CD4-positive, alpha-beta T cell treated with Interferon gamma for 1 hour (primary cell): ENCODE results near the gene MYEOV.

Source experiments
- DNase-seq: peaks from one replicate; pipeline ENCODE4 v3.0.0-alpha.2; 2020

The MYEOV gene

DNA sequence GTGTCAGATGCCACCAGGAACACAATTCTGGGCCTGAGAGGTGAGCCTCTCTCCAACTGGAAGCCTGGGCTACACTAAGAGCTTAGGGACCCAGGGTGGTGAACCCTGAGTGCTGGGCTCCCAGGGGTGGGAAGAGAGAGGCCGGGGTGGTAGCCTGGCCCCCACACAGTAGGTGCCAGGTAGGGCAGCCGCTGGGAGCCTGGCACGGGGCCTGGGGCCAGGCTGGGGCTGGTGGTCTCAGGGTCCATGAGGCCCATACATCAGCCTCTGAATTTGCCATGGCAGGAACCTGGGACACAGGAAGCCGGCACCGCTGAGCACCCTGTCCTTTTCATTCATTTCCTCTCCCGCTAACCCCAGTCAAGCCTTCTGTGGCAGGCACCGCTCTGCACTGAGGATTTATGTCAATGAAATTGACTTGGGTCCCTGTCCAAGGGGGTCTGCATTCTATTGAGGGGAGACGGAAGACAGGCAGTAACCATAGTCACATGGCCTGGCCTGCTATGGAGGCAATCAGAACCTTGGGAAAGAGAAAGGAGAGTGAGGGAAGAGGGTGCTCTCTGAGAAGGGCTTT lies 8.6 kb downstream of the MYEOV start:
- DNase-seq: no peak

DNA sequence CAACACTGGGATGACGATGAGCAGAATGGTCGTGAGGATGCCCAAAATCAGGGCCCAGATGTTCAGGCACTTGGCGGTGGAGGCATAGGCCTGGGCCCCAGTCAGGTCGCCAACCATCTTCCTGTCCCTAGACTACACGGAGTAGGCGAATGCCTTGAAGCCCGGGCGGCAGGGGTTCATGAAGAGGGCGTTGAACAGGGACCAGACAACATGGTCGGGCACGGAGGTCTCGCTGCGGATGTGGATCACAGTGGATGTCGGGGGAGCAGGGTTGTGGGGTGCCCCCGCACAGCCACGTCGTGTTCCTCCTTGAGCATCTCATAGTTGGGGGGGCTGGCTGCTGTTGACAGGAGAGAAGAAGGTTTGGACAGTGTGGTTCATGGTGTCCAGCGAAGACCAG lies 9.5 kb downstream of the MYEOV start:
- no peak for DNase-seq

DNA sequence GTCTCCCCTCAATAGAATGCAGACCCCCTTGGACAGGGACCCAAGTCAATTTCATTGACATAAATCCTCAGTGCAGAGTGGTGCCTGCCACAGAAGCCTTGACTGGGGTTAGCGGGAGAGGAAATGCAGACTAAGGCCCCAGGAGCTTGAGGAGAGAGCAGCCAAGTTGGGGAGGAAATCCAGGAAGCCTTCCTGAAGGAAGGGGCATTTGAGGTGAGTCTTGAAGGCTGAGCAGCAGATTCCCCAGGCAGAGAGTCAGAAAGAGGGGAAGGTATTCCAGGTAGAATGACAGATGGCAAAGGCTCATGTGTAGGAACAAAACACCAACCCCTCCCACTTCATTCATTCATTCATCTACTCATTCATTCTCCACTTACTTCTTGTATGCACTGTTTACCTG lies 10.3 kb downstream of the MYEOV start:
- no peak for DNase-seq

DNA sequence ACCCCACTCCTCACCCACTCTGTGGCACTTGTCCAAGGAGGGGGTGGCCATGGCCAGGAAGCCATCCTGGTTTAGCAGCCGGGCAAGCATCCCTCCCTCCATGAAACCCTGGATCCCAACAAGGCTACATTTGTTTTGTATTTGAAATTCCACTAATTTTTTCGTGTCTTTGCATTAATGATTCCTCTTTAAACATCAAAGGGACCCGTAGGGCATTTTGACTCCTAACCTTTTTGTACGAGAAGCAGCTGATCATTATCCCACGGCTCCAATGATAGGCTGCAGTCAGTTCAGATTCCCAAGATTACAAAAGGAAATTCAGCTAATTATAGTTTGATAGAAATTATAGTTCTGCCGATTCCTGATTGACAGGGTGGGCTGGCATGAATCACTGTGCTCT lies 10.7 kb downstream of the MYEOV start:
- no peak for DNase-seq

DNA sequence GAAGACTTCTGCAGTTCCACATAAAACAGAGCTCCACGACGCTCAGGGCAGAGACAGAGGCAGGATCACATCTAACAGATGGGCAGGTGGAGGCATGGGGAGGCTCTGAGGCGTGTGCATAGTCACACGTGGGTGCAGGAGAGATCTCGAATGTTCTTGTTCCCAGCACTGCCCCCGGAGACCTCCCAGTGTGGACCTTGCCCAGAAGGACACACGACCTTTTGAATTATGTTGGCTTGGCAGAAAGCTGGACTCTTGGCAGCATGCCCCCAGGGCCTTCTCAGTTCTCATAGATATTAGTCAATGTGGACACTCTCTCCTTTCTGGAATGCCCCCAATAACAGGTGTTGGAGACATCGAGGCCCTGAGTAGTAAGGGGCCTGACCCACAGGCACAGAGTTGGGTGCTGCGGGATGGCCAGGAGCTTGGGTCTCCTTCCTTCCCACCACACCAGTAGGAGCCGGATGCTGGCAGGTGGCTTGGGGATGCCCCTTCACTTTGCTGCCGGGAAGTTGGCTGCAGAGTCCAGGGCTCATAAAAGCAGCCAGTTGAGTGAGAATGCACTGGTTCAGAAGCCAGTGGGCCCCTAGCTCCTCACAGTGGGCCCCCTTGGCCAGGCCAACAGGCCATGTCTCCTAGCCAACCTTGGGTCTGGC lies 12.1 kb downstream of the MYEOV start:
- DNase-seq: no peak

DNA sequence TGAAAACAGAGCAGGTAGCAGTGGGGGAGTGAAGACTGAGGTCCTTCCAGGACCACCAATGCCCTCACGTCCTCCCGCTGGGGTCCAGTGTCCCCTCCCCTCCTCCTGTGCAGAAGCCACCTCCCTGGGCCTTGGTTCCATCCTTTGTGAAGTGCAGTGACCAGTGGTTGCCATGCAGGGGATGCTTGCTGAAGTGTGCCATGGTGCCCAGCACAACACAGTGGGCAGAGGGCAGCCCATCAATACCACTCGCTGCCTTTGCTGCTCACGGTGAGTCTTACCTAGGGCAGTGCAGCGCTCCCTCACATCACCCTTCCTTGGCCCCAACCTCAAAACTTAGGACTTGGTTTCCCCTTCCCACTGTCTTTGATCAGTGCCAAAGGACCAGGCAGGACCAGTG lies 12.9 kb downstream of the MYEOV start:
- DNase-seq: no peak

DNA sequence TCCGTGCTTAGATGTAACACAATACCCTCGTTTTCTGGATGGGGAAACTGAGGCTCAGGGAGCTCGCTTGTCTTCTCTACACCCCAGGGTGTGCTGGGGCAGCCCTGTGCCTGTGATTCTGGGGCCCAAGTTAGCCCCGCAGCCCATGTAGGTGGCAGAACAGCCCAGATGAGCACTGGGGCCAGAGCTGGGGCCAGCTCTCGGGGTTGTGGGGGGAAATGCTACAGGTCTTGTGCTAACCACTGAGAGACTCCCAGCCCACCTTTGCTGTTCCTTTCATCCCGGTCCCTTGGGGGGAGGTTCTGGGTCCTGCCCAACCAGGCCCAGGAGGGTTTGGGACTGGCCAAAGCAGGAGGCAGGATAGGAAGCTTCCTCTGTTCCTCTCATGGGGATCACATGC lies 13.5 kb downstream of the MYEOV start:
- DNase-seq: no peak

DNA sequence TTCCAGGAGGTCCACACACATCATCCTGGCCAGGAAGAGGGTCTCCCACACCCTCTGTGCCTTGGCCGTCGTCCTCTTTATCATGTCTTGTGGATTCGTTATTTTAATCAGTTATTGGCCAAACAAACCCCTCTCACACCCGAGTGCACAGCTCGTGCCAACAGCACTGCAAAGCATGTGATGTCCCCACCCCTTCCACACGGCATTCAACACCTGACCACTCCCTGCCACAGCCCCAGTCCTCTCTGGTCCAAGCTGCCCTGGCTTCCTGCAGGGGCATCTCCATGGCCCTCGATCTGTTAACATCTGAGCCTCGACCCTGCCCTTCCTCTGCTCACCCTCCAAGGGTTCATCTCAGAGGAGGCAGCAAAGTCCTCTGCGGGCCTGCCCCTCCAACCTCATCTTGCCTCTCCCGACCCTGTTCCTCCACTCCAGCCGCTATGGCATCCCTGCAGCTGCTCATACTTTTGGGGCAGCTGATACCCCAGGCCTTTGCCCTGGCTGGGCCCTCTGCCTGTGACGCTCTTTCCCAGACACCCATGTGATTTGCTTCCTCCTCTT lies 14.0 kb downstream of the MYEOV start:
- DNase-seq: no peak

DNA sequence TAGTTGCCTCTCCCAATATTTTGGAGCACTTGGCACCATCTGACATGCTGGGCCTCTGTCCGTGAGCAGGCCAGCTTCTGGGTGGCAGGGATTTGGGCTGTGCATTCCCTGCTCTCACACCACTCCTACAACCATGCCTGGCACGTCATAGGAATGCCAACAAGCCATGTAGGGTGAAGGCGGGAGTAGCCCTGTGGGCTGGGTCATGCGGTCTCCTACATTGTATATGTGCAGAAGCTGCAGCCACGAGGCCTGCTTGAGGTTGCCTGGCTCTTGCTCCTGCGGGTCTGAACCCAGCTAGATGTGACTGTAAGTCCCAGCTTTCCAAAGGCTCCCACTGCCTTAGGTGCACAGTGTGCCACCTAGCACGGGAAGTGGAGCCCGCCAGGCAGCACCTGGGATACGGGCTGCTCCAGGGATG lies 14.5 kb downstream of the MYEOV start:
- no peak for DNase-seq

DNA sequence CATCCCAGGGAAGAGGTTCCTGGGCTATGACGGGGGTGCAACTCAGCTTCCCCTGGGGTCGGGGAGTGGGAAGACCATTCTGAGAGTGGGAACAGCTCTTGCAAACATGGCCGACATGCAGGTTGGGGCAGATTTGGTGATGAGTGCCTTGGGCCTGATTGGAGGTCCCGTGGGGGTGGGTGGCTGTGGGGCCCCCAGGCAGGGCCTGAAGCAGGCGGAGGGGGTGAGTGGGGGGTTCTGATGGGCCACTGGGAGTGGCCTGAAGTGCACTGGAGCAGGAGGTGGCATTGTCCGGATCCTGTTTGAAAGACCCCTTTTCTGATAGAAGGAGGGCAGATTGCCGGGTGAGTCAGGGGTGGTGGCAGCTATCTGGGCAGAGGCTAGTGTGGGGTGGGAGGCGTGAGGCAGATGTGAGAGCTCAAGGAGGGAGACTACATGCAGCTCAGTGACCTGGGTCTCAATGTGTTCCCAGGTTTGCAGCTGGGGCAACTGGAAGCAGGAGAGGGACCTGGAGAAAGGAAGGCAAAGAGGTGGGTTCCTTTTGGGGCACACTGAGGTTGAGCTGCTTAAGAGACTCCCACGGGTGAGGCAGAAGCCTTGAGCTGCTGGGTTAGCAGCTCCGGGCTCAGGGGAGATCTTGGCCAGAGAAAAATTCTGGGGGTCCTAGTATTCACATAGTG lies 15.1 kb downstream of the MYEOV start:
- DNase-seq: no peak

DNA sequence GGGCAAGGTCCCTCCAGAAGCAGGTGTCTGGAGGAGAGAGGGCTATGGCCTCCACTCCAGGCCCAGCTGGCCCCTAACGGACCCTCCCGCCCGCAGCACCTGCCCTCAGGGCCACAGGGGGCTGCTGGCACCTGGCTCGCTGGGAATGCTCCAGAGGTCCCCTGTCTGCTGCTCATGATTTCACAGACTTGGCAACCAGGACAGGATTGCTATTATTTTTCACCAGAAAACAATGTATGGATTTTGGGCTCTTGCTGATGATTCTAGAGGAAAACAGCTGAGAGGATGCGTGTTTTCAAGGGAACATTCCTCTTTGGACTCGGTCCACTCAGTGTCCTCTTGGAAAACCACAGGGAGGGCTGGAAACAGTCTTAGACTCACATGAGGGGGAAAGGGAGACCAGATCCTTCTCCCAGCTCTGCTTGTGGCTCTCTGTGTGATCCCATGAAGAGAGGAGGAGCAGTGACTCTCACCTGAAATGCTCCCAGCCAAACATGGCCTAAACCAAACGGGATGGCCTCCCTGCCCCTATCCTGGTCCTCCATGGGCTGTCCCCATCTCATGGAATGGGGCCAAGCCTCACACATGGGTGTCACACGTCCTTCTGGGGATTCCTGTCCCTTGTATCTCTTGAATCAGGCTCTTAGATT lies 15.8 kb downstream of the MYEOV start:
- DNase-seq: no peak

DNA sequence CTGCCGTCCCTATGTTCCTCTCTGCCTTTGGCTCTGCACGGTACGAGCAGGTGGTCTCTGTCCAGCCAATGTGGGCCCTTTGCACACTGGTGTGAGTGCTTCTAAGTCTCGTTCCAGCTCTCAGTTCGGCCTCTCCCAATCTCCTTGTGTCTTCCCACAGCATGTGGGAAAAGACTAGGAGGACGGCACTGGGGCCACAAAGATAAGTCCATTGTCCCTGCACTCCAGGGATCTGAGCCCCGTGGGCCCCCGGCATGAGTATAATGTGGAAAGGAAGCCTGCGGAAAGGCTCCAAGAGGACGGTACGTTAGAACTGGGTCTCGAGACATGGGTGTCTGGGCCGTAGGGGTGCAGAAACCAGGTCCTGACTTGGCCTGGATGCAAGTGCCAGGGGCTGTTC lies 16.4 kb downstream of the MYEOV start:
- no peak for DNase-seq

DNA sequence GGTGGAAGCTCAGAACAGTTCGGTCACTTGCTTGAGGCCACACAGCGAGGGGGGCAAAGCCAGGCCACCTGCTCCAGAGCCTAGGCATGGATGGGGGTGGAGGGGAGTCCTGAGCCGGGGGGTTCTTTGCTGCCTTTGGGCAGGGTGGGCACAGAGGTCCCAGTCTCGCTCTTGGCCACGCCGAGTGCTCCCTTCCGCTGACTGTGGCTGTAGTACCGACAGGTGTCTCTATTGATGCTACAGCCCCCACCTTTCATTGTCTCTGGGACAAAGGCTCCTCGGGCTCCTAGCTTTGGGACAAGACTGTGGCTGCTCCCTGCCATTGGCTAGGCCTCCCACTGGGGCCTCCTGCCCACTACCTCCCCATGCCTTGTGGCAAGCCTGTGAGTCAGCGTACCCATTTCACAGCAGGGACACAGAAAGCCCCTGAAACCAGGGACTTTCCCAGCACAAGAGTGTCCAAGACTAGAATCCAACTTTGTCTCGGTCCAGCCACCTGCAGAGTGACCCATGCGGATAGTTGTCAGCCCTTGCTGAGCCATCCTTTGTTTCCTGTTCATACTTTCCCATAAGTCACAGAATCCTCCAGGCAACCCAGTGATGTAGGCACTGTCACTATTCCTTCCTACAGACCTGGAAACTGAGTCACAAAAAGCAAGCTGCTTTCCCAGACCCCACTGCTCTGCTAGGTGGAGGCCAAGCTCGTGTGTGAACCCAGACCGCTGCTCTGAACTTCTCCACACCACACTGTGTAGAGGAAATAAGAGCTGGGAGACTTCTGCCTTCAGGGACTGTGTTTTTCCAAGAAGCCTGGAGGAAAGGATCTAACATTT lies 17.2 kb downstream of the MYEOV start:
- no peak for DNase-seq

DNA sequence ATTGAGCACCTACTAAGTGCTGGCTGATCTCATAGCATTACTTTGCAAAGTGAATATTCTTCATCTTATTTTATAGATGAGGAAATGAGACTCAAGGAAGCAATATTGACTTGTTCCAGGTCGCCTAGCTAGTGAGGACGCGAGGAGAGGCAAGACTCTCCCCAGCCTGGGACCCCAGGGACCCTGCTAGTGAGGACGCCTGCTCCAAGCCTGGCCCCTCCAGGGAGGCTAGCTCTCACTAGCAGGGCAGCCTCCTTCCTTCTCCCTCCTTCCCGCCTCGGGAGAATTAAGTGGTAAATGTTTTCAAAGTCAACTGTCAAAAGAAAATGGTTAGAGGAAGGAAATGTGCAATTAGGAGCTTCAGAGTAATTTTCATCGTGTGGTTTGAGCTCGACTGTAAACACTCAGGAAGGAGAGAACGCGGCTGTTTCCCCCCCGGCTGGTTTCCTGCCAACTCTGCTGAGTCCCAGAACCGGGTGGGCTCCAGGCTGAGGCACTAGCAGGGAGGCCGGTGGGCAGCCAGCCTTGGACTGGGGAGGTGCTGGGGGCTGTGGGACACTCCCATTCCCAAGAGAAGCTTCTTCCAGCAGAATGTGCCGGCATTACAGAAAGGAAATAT lies 17.9 kb downstream of the MYEOV start:
- no peak for DNase-seq

DNA sequence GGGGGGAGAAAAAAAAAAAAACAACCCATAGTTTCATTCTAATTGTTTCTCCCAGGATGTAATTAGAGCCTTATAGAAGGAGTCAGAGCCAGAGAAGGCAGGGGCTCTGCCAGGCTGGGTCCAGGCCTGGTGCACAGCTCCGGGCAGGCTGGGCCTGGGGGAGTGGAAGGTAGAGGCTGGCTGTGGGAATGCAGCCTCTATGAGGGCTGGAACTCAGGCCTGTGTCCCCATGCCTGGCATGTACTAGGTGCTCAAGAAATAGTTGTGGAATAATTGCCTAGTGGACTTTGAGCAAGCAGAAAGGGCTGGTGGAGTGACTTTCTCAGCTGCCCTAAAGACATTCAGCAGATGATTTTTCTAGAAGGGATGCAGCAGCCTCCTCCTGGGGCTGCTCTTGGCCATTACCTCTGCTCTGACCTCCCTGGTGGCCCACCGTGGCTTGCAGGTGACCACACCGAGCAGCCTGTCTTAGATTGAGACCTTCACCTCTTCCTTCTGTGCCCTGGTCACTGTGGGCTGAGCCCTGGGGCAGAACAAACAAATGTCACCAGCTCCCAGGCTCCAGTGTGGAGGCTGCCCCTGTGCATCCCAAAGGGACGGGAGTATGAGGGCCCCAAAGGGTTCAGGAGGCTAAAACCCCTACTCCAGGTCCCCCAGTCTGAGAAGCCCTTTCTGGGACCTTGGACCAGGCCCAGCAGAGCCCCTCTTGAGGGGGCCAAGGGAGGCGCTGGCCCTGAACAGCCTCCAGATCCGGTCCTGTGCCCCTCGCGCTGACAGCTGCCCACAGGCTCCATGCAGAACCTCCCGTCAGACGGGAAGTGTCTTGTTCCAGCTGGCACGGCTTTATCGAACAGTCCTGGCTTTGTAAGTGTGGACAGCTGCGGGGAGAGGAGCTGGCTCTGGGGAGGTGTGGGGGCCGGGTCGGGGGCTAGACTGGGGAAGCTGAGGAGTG lies 18.8 kb downstream of the MYEOV start:
- no peak for DNase-seq

DNA sequence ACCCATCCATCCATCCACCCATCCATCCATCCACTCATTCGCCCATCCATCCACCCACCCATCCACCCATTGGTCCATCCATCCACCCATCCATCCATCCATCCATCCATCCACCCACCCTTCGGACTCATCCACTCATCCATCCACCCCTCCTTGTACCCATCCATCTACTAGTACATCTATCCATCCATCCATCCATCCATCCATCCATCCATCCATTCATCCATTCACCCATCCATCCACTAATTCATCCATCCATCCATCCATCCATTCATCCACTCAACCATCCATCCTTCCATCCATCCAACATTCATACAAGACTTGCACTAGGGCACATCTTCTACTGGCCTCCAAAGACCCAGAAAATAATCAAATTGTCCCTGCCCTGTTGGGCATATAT lies 20.0 kb downstream of the MYEOV start:
- no peak for DNase-seq

DNA sequence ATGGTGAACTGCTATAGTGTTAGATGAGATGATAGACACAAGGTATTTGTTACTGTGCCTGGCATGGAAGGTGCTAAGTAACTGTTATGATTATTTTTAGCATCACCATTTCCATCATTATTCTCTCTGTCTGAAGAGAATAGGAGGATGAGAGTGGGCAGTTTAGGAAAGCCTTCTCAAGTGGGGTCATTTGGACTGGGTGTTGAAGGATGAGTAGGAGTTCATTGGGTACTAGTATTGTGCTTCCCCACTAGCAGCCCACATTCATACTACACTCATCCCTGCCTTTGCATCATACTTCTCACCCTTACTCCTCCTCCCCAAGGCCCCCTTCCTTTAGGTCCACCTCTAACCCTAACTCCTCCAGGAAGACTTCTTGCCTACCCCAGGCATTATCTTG lies 20.6 kb downstream of the MYEOV start:
- no peak for DNase-seq

DNA sequence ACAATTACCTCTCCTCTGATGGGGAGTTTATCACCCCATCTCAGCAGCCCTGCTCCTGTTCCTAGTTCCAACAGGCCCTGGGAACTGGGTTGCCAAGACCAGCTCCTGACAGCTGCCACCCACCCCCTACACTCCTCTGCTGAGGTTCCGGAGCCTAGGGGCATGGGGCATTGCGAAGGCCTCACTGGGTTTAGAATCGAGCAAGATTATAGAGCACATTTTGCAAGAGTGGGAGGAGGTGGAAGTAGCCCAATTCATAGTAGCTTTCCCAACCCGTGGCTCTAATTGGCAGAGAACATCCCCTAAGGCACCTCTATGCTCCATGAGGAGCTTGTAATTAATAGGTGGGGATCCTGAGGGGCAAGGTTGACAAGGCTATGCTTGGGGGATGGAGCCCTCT lies 23.0 kb downstream of the MYEOV start:
- DNase-seq: no peak

DNA sequence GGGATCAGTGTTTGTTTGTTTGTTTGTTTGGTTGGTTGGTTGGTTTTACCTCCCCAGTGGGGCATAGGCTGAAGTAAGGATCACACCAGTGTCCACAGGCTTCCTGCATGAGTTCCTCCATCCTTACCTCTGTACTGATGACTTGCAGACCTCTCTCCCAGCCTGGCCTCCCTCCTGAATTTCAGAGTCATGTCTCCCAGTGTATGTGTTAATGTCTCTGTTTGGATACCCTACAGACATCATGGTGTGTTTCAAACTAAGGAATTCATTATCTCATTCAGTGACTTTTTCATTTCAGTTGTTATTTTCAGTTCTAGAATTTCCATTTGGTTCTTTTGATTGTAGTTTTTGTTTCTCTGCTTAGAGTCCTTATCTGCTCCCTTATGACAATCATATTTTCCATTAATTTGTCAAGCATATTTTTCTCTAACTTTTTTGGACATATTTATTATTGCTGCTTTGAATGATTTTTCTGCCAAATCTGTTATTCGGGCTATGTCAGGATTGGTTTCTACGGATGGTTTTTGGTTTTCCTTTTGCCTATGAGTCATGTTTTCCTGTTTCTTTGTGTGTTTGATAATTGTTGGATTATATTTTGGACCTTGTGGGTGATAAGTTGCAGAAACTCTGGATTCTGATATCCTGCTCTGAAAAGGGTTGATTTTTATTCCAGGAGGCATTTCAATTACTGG lies 23.6 kb downstream of the MYEOV start:
- DNase-seq: no peak

DNA sequence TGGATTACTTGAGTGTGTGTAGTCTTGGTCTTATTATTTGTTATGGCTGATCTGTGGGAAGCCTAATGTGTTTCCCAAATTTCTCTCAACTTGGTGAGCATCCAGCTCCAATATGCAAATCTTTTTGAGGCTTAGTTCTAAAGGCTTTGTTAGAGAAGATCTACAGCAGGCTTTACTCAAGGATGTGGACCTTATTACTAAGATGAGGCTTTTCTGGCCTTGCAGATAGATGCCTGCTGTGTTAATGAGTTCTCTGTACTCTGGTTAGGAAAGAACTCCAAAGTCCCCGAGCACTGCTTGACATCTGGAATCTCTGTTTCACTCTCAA lies 24.1 kb downstream of the MYEOV start:
- DNase-seq: no peak
